ENCODE measurements around the gene SMIM9. TPM values are rescaled to one million over a fixed set of nuclear protein-coding genes. Genes with fewer than 3 reads are reported as not detected.

The SMIM9 gene
- total RNA-seq (ENCODE audit: low replicate concordance): not detected in 2 replicates

GRCh38 chrX:154834562-154834961 lies at the start of gene SMIM9:
TSS of gene SMIM9 (minus strand) at chrX:154834662. CDS start at chrX:154830856, 3,806 bp downstream.

GRCh38 chrX:154804957-154805695 lies 29.3 kb downstream of the SMIM9 start, which contains the start of gene MPP1:
TSS of gene MPP1 (minus strand) at chrX:154805485. CDS start at chrX:154805373, 112 bp downstream.

Other genes starting within 250 kb of the SMIM9 start
- not detected in 2 replicates for gene CTAG1A, start 249.5 kb downstream of the SMIM9 start, total RNA-seq (ENCODE audit: low replicate concordance)
- gene CTAG1B, start 215.4 kb downstream of the SMIM9 start, total RNA-seq (ENCODE audit: low replicate concordance): not detected in 2 replicates
- not detected in 2 replicates for gene CTAG2, start 181.1 kb downstream of the SMIM9 start, total RNA-seq (ENCODE audit: low replicate concordance)
- 1.3 and 2.2 TPM in 2 replicates for gene GAB3, start 83.6 kb downstream of the SMIM9 start, total RNA-seq (ENCODE audit: low replicate concordance)
- 37.9 and 46.5 TPM in 2 replicates for gene DKC1, start 71.8 kb downstream of the SMIM9 start, total RNA-seq (ENCODE audit: low replicate concordance)
- gene MPP1, start 29.2 kb downstream of the SMIM9 start, total RNA-seq (ENCODE audit: low replicate concordance): 15.9 and 25.6 TPM in 2 replicates
- gene F8A1, start 51.7 kb upstream of the SMIM9 start, total RNA-seq (ENCODE audit: low replicate concordance): 0.82 and 1.4 TPM in 2 replicates
- 1.7 and 3.5 TPM in 2 replicates for gene F8, start 188.1 kb upstream of the SMIM9 start, total RNA-seq (ENCODE audit: low replicate concordance)
- gene FUNDC2, start 192.2 kb upstream of the SMIM9 start, total RNA-seq (ENCODE audit: low replicate concordance): 39.4 and 59.9 TPM in 2 replicates
- 1.5 and 8.4 TPM in 2 replicates for gene CMC4, start 236.5 kb upstream of the SMIM9 start, total RNA-seq (ENCODE audit: low replicate concordance)
- gene MTCP1, start 236.5 kb upstream of the SMIM9 start, total RNA-seq (ENCODE audit: low replicate concordance): 11.5 and 15.2 TPM in 2 replicates
- gene BRCC3, start 236.8 kb upstream of the SMIM9 start, total RNA-seq (ENCODE audit: low replicate concordance): 9.2 and 12.1 TPM in 2 replicates

Measured in smooth muscle cell of the coronary artery (primary cell).